ENCODE results near the gene FXYD1. TPM values are rescaled to one million over a fixed set of nuclear protein-coding genes. Genes with fewer than 3 reads are reported as not detected.

The FXYD1 gene
- total RNA-seq, 1 donor from 2014 or later = not detected

DNA sequence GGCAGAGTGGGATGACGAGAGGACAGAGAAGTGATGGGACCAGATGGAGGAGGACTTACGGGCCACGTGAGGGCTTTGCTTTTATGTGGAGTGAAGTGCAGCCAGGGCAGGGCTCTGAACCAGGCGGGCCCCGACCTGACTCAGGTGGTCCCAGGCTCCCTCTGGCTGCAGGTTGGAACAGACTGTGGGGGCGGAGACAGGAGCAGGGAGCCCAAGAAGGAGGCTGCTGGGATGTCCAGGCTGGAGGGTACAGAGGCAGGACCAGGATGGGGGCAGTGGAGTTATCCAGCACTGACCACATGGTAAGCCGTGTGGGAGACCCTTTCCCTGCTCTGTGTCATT is 18.0 kb downstream of the FXYD1 start:
- FAIRE-seq (no peak), DNase-seq (ENCODE audit: low spot score in 2 of 2) (no peak)

DNA sequence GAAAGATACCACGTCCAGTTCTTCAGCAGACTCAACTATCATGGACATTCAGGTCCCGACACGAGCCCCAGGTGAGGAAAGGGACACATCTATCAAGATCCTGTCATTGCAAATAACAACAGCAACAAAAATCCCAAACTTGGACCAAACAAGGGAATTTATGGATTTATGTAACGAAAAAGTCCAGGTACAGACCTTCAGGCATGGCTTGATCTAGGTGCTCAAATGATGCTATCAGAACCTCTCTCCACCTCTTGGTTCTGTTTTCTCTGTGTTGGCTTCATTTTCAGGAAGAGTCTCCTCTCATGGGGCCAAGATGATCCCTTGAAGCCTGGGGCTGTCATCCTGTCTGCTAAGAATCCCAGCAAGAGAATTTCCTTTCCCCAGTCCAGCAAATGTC is 18.8 kb downstream of the FXYD1 start:
- FAIRE-seq (no peak), DNase-seq (ENCODE audit: low spot score in 2 of 2) (no peak)

DNA sequence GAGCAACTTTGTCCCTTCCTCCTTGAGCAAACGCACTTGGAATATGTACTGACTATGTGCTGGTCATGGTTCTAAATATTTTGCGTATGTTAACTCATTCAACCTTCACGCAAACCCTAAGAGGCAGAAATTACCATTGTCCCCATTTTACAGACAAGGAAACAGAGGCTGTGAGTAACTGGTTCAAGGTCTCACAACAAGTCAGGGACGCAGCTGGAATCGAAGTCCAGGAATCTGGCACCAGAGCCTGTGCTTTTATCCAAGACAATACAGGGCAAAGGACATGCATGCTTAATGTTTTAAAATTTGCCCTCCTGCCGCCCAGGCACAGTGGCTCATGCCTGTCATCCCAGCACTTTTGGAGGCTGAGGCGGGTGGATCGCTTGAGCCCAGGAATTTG is 21.0 kb downstream of the FXYD1 start:
- no peak for FAIRE-seq
- no peak for DNase-seq (ENCODE audit: low spot score in 2 of 2)

DNA sequence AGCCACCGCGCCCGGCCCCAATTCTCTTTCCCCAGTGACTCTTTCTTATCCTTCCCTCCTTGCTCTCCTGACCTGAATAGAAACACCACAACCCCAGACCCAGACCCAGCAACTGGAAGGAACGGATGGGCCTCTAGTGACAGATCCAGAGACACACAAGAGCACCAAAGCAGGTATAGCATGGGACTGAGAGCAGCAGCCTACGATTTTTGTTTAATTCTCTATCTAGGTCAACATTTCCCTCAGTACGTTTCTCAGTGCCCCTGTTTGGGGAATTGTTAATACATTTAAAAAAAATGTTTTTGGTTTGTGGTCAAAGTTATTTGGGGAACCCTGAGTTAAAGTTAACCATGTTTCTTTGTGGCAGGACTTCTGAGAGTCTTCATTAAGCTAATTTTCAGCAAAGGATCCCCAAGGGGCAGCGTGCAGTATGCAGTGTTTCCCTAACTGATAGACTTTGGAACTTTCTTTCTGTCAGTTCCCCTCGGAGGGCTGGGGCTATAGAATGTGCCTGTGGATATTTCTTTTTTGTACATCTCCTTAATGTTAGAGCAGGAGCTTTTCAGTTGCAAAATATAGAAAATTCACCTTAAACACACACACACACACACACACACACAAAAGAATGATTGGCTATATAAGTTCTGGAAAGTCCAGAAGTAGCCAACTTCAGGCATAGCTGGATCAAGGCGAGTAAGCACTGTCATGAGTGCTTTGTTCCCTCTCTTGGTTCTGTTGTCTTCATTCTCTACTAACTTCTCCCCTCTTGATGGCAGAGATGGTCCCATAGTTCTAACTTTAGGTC is 22.2 kb downstream of the FXYD1 start:
- no peak for FAIRE-seq

DNA sequence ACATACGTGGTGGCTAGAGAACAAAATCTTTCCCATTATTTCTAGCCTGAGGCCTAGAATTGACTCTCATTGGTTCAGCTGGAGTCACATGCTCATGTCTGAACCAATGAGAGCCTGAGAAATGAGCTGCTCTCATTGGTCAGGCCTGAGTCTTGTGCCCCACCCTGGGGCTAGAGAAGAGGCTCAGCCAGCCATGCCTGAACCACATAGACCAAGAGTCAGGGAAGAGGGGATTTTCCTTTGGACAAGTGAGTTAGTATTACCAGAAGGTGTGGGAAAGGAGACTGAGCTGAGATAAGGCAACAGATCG is 22.8 kb downstream of the FXYD1 start:
- no peak for FAIRE-seq
- no peak for DNase-seq (ENCODE audit: low spot score in 2 of 2)

More for the DNA sequence above, 22.2 kb downstream of the FXYD1 start:
- no peak for DNase-seq (ENCODE audit: low spot score in 2 of 2)

DNA sequence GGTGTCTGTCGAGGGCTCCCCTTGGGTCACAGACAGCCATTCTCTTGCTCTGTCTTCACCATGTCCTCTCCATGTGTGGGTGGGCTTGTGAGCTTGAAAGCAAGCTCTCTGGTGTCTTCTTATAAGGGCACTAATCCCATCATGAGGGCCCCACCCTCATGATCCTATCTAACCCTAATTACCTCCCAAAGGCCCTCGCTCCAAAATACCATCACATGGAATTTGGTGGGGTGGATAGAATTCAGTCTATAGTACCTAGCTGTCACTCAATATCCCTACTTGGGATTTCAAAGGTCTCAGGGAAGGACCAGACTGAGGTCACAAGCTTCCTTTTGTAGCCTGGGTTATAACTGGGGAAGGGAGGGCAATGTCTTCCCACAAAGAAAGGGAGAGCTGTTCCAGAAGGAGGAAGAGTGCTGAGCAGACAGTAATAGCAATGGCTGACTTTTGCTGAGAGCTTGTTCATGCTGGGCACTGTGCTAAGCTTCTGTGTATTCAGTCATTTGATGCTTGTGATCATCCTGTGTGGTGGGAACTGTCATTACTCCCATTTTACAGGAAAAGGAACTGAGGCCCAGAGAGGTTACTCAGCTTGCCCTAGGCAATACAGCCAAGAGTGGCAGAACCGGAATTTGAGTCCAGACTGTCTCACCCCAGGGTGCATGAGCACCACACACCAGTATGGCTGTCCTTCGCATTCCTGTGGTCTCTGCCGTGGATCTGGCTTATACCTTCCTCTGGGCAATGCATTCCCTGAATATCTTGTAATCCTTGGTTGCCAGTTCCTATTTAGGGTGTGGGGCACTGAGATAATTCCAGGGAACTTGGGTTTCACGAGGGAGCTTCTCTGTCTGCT is 24.1 kb downstream of the FXYD1 start:
- no peak for FAIRE-seq
- DNase-seq (ENCODE audit: low spot score in 2 of 2) = no peak

DNA sequence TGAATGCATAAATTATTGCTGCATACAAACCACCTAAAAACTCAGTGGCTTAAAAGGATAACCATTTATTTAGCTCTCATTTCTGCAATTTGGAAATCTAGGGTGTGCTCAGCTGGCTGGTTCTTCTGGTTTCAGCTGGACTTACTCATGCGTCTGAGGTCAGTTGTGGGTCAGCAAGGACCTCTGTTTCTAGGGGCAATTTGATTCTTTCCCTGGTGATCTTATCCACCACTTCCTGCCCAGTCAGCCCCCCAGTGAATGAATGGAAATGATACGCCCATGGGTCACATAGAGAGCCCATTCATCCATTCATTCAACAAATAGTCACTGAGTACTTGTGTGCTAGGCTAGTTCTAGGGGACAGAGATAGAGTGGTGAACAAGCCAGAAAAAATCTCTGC is 25.8 kb downstream of the FXYD1 start:
- DNase-seq (ENCODE audit: low spot score in 2 of 2) (no peak), FAIRE-seq (no peak)

DNA sequence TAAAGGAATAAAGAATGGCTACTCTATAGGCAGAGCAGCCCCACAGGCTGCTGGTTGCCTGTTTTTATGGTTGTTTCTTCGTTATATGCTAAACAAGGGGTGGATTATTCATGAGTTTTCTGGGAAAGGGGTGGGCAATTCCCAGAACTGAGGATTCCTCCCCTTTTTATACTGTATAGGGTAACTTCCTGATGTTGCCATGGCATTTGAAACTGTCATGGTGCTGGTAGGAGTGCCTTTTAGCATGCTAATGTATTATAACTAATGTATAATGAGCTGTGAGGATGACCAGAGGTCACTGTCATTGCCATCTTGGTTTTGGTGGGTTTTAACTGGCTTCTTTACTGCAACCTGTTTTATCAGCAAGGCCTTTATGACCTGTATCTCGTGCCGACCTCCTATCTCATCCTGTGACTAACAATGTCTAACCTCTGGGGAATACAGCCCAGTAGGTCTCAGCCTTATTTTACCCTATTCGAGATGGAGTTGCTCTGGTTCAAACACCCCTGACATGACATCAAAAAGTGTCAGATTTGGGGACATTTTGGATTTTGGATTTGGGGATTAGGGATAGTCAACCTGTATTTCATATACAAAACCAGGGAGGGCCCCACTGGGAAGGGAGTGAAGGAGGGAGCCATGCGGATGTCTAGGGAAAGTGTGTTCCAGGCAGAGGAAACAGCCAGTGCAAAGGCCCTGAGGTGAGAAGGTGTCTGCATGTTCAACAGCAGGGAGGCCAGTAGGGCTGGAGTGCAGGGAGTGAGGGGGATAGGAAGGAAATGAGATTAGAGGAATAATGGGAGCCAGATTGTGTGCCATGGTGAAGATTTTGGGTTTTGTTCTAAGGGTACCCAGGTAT is 26.8 kb downstream of the FXYD1 start:
- FAIRE-seq = no peak
- no peak for DNase-seq (ENCODE audit: low spot score in 2 of 2)

DNA sequence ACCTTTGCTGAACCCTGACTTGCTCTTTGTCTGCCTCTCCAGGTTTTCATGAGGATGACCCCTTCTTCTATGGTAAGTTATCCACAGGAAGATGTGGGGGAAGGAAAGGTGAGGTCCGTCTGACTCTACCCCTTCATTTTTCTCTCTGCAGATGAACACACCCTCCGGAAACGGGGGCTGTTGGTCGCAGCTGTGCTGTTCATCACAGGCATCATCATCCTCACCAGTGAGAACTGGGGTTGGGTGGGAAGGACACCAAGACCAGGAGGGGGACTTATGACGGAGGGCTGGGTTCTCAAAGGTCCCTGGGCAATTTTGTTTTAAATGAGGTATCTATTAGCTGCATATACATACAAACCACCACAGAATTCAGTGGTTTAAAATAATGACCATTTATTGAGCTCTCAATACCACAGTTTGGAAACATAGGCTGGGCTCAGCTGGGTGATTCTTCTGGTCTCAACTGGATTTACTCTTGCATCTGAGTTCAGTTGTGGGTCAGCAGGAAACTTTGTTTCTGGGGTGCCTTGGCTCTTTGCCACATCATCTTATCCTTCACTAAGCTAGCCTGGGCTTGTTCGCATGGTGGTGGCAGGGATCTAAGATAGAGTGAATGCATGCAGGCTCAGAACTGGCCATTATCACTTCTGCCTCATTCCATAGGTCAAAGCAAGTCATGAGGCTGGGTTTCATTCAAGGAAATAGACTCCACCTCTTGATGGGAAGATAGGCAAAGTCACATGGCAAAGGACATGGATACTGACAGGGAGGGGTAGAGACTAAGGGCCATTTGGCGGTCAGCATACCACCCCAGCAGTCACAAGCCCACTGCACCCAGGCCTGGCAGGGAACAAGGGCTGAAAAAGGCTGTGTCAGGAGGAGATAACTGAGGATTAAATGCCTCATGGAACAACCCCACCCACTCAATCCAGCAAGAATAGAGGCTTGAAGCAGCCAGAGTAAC is 27.8 kb downstream of the FXYD1 start:
- no peak for DNase-seq (ENCODE audit: low spot score in 2 of 2)
- no peak for FAIRE-seq

DNA sequence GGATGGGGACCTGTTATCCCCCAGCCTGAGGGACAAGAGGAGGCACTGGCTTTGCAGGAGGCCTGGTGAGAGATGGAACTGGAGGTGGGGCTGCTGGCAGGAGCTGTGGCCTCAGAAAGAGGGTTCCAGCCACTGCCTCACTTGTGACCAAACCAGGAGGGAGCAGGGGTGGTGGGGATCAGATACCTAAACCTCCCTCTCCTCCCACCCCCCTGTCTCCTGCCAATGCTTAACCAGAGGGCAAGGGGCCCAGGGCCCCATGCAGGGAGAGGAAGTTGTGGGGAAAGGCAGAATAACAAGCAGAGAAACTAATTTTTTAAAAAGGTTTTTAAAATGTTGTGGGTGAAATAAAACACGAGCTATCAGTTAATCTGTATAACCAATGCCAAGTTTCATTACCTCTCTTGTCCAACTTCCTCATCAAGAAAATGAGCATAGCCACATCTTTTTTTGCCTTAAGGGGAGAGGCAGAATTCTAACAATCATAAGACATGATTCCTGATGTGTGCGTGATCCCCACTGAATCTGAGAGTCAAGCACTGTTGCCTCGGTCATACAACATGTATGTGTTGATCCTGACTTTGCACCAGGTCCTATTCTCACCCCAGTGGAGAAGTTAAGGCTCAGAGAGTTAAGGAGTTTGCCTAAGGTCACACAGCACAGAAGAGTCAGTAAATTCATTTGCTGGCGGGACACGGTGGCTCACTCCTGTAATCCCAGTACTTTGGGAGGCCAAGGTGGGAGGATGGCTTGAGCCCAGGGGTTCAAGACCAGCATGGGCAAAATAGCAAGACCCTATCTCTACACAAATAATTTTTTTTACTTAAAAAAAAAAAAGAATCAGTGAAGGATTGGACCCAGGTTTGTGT is 28.9 kb downstream of the FXYD1 start:
- DNase-seq (ENCODE audit: low spot score in 2 of 2) = no peak
- FAIRE-seq = no peak

DNA sequence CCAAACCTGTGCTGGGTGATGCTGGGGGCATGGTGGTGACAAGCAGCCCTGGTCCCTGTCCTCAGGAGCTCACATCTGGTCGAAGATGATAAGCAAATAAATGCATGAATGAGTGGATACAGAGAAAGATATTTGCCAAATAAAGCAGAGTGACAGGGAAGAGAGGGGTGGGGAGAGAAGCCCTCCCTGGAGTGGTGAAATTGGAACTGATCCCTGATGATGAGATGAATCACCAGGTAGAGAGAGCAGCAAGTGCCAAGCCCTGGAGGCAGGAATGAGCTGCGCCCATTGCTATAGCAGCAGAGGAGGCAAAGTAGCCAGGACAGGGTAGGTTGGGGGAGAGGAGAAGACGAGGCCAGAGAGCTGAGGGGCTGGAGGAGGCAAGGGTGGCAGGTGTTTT is 29.6 kb downstream of the FXYD1 start:
- FAIRE-seq (no peak), DNase-seq (ENCODE audit: low spot score in 2 of 2) (no peak)

DNA sequence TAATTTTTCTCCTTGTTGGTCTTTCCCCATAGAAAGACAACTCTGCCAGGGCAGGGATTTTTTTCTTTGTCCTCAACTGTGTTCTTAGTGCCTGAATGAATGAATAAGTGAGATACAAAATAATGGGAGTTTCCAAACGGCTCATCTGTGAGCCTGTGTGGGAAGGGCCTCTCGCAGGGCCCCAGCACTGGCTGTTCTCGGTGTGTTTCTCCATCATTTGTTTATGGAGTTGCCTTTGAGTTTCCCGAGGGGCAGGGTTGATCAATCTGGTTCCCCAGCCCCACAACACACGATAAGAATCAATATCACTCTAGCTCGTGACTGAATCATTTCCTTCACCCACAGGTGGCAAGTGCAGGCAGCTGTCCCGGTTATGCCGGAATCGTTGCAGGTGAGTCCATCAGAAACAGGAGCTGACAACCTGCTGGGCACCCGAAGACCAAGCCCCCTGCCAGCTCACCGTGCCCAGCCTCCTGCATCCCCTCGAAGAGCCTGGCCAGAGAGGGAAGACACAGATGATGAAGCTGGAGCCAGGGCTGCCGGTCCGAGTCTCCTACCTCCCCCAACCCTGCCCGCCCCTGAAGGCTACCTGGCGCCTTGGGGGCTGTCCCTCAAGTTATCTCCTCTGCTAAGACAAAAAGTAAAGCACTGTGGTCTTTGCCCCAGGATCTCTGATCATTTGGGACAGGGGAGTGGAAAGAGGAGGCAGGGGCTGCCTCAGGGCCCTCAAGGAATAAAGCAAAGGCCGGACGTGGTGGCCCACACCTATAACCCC is 30.8 kb downstream of the FXYD1 start:
- no peak for FAIRE-seq
- DNase-seq (ENCODE audit: low spot score in 2 of 2) = no peak

DNA sequence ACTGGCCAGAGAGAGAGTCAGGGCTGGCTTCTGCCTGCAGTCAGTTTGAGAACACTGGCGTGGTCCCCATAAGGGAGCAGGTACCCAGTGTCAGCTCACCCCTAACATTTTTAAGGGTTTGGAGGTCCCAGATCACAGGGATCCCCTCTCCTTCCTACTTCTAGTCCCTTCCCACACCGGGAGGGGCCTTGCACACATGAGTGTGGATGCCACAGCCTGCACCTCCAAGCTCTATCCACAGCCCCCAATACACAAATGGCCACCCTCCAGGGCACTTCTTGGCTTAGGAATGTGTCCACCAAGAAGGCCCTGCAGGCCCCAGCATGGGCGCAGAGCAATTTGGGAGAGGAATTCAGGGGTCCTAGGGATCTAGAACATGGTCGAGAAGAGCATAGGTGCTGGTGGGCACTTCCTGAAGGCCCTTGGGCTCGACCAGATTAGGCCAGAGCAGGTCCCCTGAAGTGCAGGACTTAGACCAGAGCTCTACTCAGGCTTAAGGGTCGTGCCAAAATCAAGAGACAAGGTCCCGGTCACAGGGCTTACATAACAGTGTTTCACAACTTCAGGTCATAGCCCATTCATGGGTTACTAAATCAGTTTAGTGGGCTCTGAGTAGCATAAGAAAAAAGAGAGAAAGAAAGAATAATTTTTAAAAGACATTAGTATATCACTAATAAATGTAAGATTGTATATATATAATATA is 31.9 kb downstream of the FXYD1 start:
- DNase-seq (ENCODE audit: low spot score in 2 of 2) (no peak), FAIRE-seq (peak; percentile 37)

DNA sequence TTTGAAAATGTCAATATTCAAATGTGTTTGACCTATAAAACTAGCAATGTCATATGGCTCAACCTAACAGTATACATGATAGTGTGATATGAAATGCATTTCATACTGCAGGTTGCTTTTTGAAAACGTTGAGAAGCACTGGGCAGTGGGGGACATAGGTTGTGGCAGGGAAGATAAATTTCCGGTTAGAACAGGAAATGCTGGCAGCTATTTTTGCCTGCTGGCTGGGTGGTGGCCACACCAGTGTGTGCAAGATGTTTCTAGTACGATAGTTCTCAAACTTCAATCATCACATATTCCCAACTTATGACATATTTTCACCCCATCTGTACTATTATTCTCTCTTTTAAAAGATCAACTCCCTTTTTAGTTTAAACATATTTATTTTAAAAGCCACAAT is 33.1 kb downstream of the FXYD1 start:
- FAIRE-seq = no peak
- DNase-seq (ENCODE audit: low spot score in 2 of 2) = no peak

DNA sequence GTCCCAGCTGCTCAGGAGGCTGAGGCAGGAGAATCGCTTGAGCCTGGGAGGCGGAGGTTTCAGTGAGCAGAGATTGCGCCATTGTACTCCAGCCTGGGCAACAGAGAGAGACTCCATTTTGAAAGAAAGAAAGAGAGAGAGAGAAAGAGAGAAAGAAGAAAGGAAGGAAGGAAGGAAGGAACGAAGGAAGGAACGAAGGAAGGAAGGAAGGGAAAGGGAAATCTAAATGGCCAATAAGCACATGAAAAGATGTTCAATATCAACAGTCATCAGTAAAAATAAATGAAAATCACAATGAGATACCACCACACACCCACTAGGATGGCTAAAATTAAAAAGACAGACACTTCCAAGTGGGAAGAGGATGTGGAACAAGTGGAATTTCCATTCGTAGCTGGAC is 35.6 kb downstream of the FXYD1 start:
- FAIRE-seq (no peak), DNase-seq (ENCODE audit: low spot score in 2 of 2) (no peak)

DNA sequence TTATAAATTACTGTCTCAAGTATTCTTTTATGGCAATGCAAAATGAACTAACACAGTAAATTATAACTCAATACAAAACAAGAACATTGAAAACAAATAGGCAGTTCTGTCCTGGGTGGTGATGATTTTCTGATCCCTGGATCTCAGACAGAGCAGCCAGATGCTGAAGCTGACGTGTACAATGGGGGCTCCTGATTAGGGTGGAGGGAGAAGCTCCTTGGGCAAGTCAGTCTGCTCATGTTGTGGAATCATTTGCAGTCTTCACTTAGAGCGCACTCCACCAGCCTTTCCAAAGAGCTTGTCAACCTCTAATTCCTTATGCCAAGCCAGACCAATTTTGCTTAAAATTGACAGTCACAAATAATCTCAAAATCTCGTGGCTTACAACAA is 37.6 kb downstream of the FXYD1 start:
- DNase-seq (ENCODE audit: low spot score in 2 of 2) = no peak
- FAIRE-seq = no peak

DNA sequence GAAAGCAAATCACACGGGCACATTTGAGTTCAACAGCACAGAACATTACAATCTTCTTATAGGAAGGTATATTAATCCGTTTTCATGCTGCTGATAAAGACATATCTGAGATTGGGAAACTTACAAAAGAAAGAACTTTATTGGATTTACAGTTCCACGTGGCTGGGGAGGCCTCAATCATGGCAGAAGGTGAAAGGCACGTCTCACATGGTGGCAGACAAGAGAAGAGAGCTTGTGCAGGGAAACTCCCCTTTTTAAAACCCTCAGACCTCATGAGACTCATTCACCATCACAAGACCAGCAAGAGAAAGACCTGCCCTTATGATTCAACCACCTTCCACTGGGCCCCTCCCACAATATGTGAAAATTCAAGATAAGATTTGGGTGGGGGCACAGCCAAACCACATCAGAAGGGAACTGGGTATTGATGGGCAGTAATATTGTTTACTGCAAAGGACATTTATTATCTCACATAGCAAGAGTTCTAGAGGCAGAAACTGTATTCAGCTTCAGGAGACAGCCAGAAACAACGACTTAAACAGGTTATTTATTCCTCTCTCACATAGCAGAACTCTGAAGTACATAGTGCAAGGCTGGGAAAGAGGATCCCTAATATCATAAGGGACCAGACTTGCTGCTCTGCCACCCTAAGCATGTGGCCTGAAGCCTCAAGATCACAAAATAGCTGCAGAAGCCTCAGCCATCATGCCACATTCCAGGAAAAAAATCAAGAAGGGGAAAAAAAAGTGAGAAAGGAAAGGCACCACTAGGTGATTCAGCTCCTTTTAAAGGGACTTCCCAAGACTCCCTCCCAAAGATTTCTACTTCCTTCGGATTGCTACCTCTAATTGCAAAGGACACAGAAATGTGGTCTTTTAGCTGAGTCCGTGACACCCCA is 39.0 kb downstream of the FXYD1 start:
- DNase-seq (ENCODE audit: low spot score in 2 of 2) (no peak), FAIRE-seq (no peak)
